Skeletal muscle cell (primary cell): Measurements from ENCODE around the gene IL31RA.

Experiments
- DNase-seq: peaks from one replicate; pipeline ENCODE4 v3.0.0-alpha.2; 2010; ENCODE audit warnings: low read depth
- H3K4me3 ChIP-seq: 2 replicates; pipeline ENCODE4 v1.5.1; 2011; ENCODE audit warnings: low read depth, mild to moderate bottlenecking, control low read depth, low read length, moderate library complexity

The IL31RA gene

GRCh38 chr5:55959208-55959607 lies 108.1 kb downstream of the IL31RA start:
- DNase-seq = no peak
- no peak overlapping the region for H3K4me3 ChIP-seq

DNA sequence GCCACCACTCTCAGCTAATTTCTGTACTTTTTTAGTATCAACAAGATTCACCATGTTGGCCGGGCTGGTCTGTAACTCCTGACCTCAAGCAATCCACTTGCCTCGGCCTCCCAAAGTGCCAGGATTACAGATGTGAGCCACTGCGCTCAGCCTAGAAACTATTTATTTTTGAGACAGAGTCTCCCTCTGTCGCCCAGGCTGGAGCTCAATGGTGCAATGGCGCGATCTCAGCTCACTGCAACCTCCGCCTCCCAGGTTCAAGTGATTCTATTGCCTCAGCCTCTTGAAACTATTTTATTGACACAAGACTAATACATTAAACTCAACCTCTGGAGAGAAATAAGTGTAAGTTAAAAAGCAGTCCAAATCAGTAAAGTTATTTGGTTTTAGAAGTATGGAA lies 109.6 kb downstream of the IL31RA start:
- DNase-seq = no peak
- no peak overlapping the region for H3K4me3 ChIP-seq

GRCh38 chr5:55965525-55965924 lies 114.4 kb downstream of the IL31RA start:
- DNase-seq = no peak
- H3K4me3 ChIP-seq = no peak overlapping the region

GRCh38 chr5:55966284-55966683 lies 115.1 kb downstream of the IL31RA start:
- DNase-seq = no peak
- no peak overlapping the region for H3K4me3 ChIP-seq

- H3K4me3 ChIP-seq = no peak overlapping the region
- DNase-seq = peak; percentile 1
Observed at GRCh38 chr5:55969956-55970355, 118.8 kb downstream of the IL31RA start.
